ENCODE measurements around the gene NPLOC4. TPM values are rescaled to one million over a fixed set of nuclear protein-coding genes. Genes with fewer than 3 reads are reported as not detected.

The NPLOC4 gene
- total and polyA plus RNA-seq, 2 donors (not counting 1 experiment from before 2014, with no cell fraction given): 51.0 to 62.5 TPM

- peak in 1 of 2 donors; percentile 84 for DNase-seq (ENCODE audit: low read depth in 2 of 2)
- peaks cover 2% of the 10 kb centered on the region for H4K20me1 ChIP-seq (ENCODE audit: control insufficient read depth, extremely low read depth, insufficient read depth, low read length)
- no peak overlapping the region for H2AFZ ChIP-seq (ENCODE audit: low read length)
- peak overlapping the region; percentile 96 for H3K27ac ChIP-seq (ENCODE audit: insufficient read depth, low read length)
- peaks cover 74% of the 10 kb centered on the region for H3K79me2 ChIP-seq (ENCODE audit: control insufficient read depth, insufficient read depth, low read length)
- H3K9ac ChIP-seq (ENCODE audit: insufficient read depth, low read length): peak overlapping the region; percentile 97
- peaks cover 12% of the 10 kb centered on the region for H3K4me1 ChIP-seq (ENCODE audit: control insufficient read depth, extremely low read depth, insufficient read depth, low read length)
- no peaks in the 10 kb centered on the region for H3K27me3 ChIP-seq (ENCODE audit: control insufficient read depth, insufficient read depth, low read length)
- no peak for TF ChIP-seq CTCF (conservative IDR thresholded peaks at IDR 0.05 in 1 of 2, IDR thresholded peaks at IDR 0.05 in 1 of 2; ENCODE audit: low read depth in 1 of 2, low read length in 2 of 2)
- TF ChIP-seq EZH2 (IDR thresholded peaks at IDR 0.05; ENCODE audit: low read length, missing control alignments): no peak
- H3K36me3 ChIP-seq (ENCODE audit: control insufficient read depth, insufficient read depth, low read length): peaks cover 37% of the 10 kb centered on the region
- peak overlapping the region; percentile 62 to 92 (median 80) for H3K4me3 ChIP-seq (replicated peaks in 1 of 4; ENCODE audit: control extremely low read depth in 1 of 4, insufficient read depth in 1 of 4, low read depth in 3 of 4, low read length in 4 of 4)
- no peaks in the 10 kb centered on the region for H3K9me3 ChIP-seq (ENCODE audit: control insufficient read depth, insufficient read depth, low read depth, low read length)
- peak overlapping the region; percentile 100 for H3K4me2 ChIP-seq (ENCODE audit: extremely low read depth, insufficient read depth, low read length)
These were observed 47.6 kb upstream of the NPLOC4 start for GRCh38 chr17:81684442-81684911.

- no peaks in the 10 kb centered on the region for H3K27me3 ChIP-seq (ENCODE audit: control insufficient read depth, insufficient read depth, low read length)
- TF ChIP-seq EZH2 (IDR thresholded peaks at IDR 0.05; ENCODE audit: low read length, missing control alignments) (no peak), CTCF (conservative IDR thresholded peaks at IDR 0.05 in 1 of 2, IDR thresholded peaks at IDR 0.05 in 1 of 2; ENCODE audit: low read depth in 1 of 2, low read length in 2 of 2) (no peak)
- H2AFZ ChIP-seq (ENCODE audit: low read length): peak within 1 kb of the TSS; percentile 57
- peaks cover 30% of the 10 kb centered on the region for H3K36me3 ChIP-seq (ENCODE audit: control insufficient read depth, insufficient read depth, low read length)
- H3K9me3 ChIP-seq (ENCODE audit: control insufficient read depth, insufficient read depth, low read depth, low read length): no peaks in the 10 kb centered on the region
- DNase-seq (ENCODE audit: low read depth in 2 of 2): peak; percentile 99 to 100
- peak within 1 kb of the TSS; percentile 96 for H3K27ac ChIP-seq (ENCODE audit: insufficient read depth, low read length)
- H3K4me1 ChIP-seq (ENCODE audit: control insufficient read depth, extremely low read depth, insufficient read depth, low read length): peaks cover 12% of the 10 kb centered on the region
- peak within 1 kb of the TSS; percentile 97 for H3K9ac ChIP-seq (ENCODE audit: insufficient read depth, low read length)
- H4K20me1 ChIP-seq (ENCODE audit: control insufficient read depth, extremely low read depth, insufficient read depth, low read length): peaks cover 2% of the 10 kb centered on the region
- peak within 1 kb of the TSS; percentile 100 for H3K4me2 ChIP-seq (ENCODE audit: extremely low read depth, insufficient read depth, low read length)
- peaks cover 68% of the 10 kb centered on the region for H3K79me2 ChIP-seq (ENCODE audit: control insufficient read depth, insufficient read depth, low read length)
- peak within 1 kb of the TSS; percentile 89 to 97 (median 92) for H3K4me3 ChIP-seq (replicated peaks in 1 of 4; ENCODE audit: control extremely low read depth in 1 of 4, insufficient read depth in 1 of 4, low read depth in 3 of 4, low read length in 4 of 4)
These were observed 46.9 kb upstream of the NPLOC4 start, which contains the start of the genes ARL16 and HGS for GRCh38 chr17:81683584-81684441. Gene ARL16 (minus strand): TSS chr17:81683797. CDS start chr17:81683753, 44 bp downstream. Gene HGS (plus strand): TSS chr17:81684011. CDS start chr17:81684067, 56 bp downstream.

DNA sequence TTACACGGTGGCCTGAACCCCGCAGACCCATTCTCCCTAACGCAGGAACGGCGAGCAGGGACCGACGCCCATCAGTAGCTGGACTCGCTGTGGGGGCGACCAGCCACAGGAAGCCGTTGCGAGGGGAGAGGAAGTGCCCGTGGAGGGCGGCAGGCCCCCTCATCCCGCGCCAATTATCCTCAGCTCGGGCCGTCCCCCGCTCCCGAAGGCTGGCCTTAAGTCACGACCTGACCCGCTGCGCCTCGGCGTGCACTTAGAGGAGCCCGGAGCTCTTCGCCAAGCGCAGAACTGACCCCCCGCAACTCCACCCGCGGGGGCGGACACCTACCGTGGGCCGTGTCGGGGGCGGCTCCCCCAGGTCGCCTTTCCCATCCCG lies 46.3 kb upstream of the NPLOC4 start:
- no peak for DNase-seq (ENCODE audit: low read depth in 2 of 2)

More for the DNA sequence above, 46.3 kb upstream of the NPLOC4 start:
- Histone ChIP-seq H3K4me1 (ENCODE audit: control insufficient read depth, extremely low read depth, insufficient read depth, low read length) (peaks cover 12% of the 10 kb centered on the region), H2AFZ (ENCODE audit: low read length) (peak overlapping the region; percentile 57), H3K27me3 (ENCODE audit: control insufficient read depth, insufficient read depth, low read length) (no peaks in the 10 kb centered on the region), H3K4me3 (replicated peaks in 1 of 4; ENCODE audit: control extremely low read depth in 1 of 4, insufficient read depth in 1 of 4, low read depth in 3 of 4, low read length in 4 of 4) (peak overlapping the region; percentile 80 to 97 (median 92)), H3K9me3 (ENCODE audit: control insufficient read depth, insufficient read depth, low read depth, low read length) (no peaks in the 10 kb centered on the region), H3K9ac (ENCODE audit: insufficient read depth, low read length) (peak overlapping the region; percentile 92), H3K4me2 (ENCODE audit: extremely low read depth, insufficient read depth, low read length) (peak overlapping the region; percentile 88), H3K36me3 (ENCODE audit: control insufficient read depth, insufficient read depth, low read length) (peaks cover 24% of the 10 kb centered on the region), H3K79me2 (ENCODE audit: control insufficient read depth, insufficient read depth, low read length) (peaks cover 61% of the 10 kb centered on the region), H4K20me1 (ENCODE audit: control insufficient read depth, extremely low read depth, insufficient read depth, low read length) (peaks cover 2% of the 10 kb centered on the region), H3K27ac (ENCODE audit: insufficient read depth, low read length) (peak overlapping the region; percentile 94)
- no peak for TF ChIP-seq EZH2 (IDR thresholded peaks at IDR 0.05; ENCODE audit: low read length, missing control alignments)

Data from fibroblast of lung (primary cell).